ENCODE results near the gene ASH1L.
"Not testable (repeated sequence)": the region's sequence is repeated elsewhere in the genome, so short reads cannot be mapped to it uniquely, and the experiment has no call there.

The ASH1L gene

DNA sequence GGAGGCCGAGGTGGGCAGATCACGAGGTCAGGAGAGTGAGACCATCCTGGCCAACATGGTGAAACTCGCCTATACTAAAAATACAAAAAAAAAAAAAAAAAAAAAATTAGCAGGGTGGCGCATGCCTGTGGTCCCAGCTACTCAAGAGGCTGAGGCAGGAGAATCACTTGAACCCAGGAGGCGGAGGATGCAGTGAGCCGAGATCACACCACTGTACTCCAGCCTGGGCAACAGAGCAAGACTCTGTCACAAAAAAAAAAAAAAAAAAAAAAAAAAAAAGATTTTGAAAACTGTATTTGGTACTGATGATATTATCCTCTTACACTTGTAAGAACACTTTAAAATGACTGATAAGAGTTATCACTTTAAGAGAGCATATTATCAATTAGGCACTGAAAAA is 74.2 kb downstream of the ASH1L start:
- H3K27me3 Mint-ChIP-seq; ATAC-seq; H3K4me3 Mint-ChIP-seq; H3K27ac Mint-ChIP-seq; H3K9me3 Mint-ChIP-seq; DNase-seq; H3K36me3 Mint-ChIP-seq (ENCODE audit: low read depth); H3K4me1 Mint-ChIP-seq: not testable (repeated sequence)

DNA sequence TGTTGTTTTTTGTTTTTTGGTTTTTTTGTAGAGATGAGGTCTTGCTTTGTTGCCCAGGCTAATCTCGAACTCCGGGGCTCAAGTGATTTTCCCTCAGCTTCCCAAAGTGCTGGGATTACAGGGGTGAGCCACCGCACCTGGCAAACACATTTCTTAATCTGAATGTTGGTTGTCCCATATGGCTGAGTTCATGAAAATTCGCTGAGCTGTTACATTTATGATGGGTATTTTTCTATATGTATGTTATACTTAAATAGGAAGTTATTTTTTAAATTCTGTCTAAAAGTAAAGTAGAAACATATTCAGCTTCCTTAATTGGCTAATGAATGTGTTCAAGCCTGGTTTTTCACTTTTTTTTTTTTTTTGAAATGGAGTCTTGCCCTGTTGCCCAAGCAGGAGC is 75.1 kb downstream of the ASH1L start:
- Mint-ChIP-seq H3K27me3 (no peaks in the 10 kb centered on the region), H3K4me1 (peaks cover 7% of the 10 kb centered on the region), H3K36me3 (ENCODE audit: low read depth) (peaks cover 5% of the 10 kb centered on the region), H3K4me3 (no peak overlapping the region), H3K27ac (no peak overlapping the region), H3K9me3 (no peaks in the 10 kb centered on the region)
- DNase-seq, result no peak
- no peak for ATAC-seq

DNA sequence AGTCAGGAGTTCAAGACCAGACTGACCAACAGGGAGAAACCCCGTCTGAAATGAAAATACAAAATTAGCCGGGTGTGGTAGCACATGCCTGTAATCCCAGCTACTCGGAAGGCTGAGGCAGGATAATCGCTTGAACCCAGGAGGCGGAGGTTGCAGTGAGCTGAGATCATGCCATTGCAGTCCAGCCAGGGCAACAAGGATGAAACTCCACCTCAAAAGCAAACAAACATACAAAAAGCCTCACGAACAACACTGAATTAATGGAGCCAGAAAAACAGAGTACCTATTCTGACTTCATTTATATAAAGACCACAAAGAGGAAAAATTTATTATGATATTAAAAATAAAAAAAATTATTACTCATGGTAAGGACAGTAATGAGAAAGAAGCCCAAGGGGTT is 75.7 kb downstream of the ASH1L start:
- not testable (repeated sequence) for H3K27ac Mint-ChIP-seq; H3K36me3 Mint-ChIP-seq (ENCODE audit: low read depth); H3K4me1 Mint-ChIP-seq; H3K9me3 Mint-ChIP-seq; H3K27me3 Mint-ChIP-seq; DNase-seq; ATAC-seq; H3K4me3 Mint-ChIP-seq

DNA sequence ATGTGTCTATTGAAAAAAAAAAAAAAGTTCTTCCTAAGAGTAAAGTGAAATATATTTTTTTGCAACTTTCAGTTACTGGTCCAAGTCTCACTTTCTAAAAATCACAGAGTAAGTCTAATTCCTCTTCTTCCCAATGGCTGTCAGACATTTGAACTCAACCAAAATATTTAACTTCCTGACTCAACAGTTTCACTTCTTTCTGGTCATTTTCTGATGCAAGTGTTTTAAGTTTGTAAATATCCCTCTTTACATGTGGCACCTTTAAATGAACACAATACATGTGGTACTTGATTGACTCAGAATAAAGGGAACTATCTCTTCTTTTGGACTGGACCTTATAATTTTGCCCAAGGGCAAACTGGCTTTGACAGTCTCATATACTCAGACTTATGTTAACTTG is 76.7 kb downstream of the ASH1L start:
- Mint-ChIP-seq H3K4me3 (no peak overlapping the region), H3K36me3 (ENCODE audit: low read depth) (peaks cover 18% of the 10 kb centered on the region), H3K9me3 (no peaks in the 10 kb centered on the region), H3K27me3 (no peaks in the 10 kb centered on the region), H3K27ac (no peak overlapping the region), H3K4me1 (peaks cover 7% of the 10 kb centered on the region)
- DNase-seq (no peak), ATAC-seq (no peak)

DNA sequence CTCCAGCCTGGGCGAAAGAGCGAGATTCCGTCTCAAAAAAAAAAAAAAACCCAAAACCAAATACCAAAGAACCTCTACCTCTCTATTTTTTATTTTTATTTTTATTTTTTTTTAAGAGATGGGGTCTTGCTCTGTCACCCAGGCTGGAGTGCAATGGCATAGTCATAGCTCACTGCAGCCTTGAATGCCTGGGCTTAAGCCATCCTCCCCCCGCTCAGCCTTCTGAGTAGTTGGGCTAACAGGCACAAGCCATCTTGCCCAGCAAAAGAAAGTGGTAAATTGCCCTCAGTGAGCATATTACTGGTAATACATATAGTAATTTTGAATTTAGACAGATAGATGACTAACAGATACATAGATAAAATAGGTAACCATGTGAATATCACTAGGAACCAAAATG is 77.4 kb downstream of the ASH1L start:
- no peak overlapping the region for H3K4me3 Mint-ChIP-seq
- H3K27ac Mint-ChIP-seq, result no peak overlapping the region
- ATAC-seq (no peak), DNase-seq (no peak)
- H3K27me3 Mint-ChIP-seq, result no peaks in the 10 kb centered on the region
- H3K4me1 Mint-ChIP-seq, result peaks cover 7% of the 10 kb centered on the region
- H3K36me3 Mint-ChIP-seq (ENCODE audit: low read depth), result peaks cover 21% of the 10 kb centered on the region
- no peaks in the 10 kb centered on the region for H3K9me3 Mint-ChIP-seq

DNA sequence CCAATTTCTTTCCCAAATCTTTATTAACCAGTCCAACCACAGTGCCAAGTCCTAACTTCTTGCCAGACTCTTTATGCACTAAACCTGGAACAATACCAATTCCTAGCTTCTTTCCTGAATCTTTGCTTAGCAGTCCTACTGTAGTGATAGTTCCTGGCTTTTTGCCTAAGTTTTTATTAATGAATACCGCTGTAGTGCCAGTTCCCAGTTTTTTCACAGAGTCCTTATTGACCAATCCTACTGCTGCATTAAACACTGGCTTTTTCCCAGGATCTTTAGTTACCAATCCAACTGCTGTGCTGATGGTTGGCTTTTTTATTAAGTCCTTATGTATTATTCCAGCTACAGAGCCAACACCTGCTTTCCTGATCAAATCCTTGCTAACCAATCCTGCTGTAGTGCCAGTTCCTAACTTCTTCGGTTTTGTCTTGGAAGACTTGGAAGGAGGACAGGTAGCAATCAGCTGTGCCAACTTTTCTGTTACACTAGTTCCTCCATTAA is 80.8 kb downstream of the ASH1L start:
- peaks cover 11% of the 10 kb centered on the region for H3K4me1 Mint-ChIP-seq
- no peak for ATAC-seq
- DNase-seq, result no peak
- no peak overlapping the region for H3K4me3 Mint-ChIP-seq
- H3K27ac Mint-ChIP-seq, result no peak overlapping the region
- H3K9me3 Mint-ChIP-seq, result no peaks in the 10 kb centered on the region
- H3K36me3 Mint-ChIP-seq (ENCODE audit: low read depth), result peaks cover 41% of the 10 kb centered on the region
- no peaks in the 10 kb centered on the region for H3K27me3 Mint-ChIP-seq

DNA sequence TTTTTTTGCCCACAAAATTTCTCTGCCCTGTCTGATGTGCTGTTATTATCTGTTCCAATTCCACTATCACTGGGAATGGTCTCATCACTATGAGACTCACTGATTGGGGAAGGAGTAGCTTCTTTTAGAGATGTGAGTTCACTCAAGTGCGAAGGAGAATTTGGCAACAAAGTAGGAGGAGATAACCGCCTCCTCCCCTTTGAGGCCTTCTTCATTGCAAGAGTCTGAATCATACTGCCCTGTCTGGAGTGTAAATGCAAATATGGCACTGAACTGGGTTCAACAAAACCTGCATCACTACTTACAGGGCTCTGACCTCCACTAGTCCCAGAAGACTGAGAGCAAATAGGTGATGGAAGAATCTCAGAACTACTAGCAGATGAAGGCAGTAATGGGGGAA is 83.4 kb downstream of the ASH1L start:
- Mint-ChIP-seq H3K27me3 (no peaks in the 10 kb centered on the region), H3K9me3 (peaks cover 3% of the 10 kb centered on the region), H3K36me3 (ENCODE audit: low read depth) (peaks cover 56% of the 10 kb centered on the region), H3K27ac (no peak overlapping the region), H3K4me3 (no peak overlapping the region), H3K4me1 (peaks cover 4% of the 10 kb centered on the region)
- no peak for DNase-seq
- no peak for ATAC-seq

DNA sequence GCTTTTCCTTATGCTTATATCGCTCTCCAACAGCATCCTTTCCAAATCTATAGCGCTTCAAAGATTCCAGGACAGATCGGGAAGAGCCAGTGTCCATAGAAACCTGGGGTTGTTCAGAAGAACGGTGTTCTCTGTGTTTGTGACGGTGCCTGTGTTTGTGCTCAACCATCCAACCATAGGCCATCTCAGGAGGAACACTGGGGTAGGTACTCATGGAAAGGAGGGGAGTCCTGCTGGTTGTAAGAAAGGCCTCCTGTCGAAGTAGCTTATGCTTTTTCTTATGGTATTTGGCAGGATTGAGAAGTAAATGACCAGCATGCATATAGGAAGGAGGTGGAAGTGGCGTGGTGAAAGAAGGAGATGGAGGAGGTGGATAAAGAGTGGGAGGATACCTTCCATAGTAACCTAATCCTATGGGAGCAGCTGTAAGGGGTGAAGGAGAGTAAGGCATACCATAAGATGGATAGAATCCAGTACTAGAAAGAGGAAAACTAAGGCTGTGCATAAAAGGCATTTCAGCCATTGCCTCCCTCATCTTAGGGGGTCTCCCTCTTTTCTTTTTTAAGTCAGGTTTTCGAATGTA is 84.2 kb downstream of the ASH1L start:
- Mint-ChIP-seq H3K27me3 (no peaks in the 10 kb centered on the region), H3K36me3 (ENCODE audit: low read depth) (peaks cover 60% of the 10 kb centered on the region), H3K9me3 (peaks cover 3% of the 10 kb centered on the region), H3K4me1 (peaks cover 4% of the 10 kb centered on the region), H3K27ac (no peak overlapping the region), H3K4me3 (no peak overlapping the region)
- ATAC-seq (no peak), DNase-seq (no peak)

DNA sequence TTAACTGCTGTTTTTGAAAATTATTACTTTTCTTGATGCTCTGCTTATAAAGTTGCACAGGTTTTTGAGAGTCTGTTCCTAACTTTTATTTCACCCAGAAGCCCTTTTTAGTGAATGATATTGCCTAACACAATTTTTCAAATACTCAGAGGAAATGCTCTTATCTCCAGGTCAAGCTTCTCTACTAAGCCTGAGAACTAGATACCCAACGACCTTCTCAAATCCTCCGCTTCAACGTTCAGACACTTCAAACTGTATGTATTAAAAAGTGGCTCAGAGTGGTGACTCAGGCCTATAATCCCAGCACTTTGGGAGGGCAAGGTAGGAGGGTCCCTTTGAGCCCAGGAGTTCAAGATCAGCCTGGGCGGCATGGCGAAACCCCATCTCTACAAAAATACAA is 88.5 kb downstream of the ASH1L start:
- Mint-ChIP-seq H3K4me1 (peaks cover 7% of the 10 kb centered on the region), H3K9me3 (peaks cover 17% of the 10 kb centered on the region), H3K27ac (no peak overlapping the region), H3K36me3 (ENCODE audit: low read depth) (peaks cover 61% of the 10 kb centered on the region), H3K27me3 (no peaks in the 10 kb centered on the region), H3K4me3 (no peak overlapping the region)
- ATAC-seq, result no peak
- DNase-seq, result no peak

DNA sequence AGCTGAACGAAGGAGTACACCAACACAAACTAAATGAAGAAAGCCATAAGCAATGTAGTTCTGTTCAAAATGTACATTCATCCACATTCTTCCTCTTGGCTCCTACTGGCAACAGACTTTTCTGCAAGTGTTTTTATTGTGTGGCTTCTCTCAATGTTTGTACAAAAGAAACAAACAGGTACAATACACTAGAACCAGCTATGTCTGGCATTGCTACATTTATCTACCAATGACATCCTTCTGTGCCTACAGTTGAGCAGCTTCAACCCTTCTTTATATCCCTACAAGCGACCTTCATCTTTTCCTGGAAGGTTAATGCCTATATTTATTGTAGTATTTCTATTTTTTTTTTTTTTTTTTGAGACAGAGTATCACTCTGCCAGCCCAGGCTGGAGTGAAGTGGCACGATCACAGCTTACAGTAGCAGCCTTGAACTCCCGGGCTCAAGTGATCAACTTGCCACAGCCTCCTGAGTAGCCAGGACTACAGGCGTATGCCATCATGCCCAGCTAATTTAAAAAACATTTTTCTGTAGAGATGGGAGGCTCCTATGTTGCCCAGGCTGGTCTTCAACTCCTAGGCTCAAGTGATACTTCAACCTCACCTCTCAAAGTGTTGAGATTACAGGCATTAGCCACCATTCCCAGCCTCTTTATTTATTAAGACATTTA is 89.3 kb downstream of the ASH1L start:
- Mint-ChIP-seq H3K27ac (no peak overlapping the region), H3K4me1 (peaks cover 12% of the 10 kb centered on the region), H3K4me3 (no peak overlapping the region), H3K36me3 (ENCODE audit: low read depth) (peaks cover 56% of the 10 kb centered on the region), H3K27me3 (no peaks in the 10 kb centered on the region), H3K9me3 (peaks cover 17% of the 10 kb centered on the region)
- DNase-seq (no peak), ATAC-seq (no peak)

DNA sequence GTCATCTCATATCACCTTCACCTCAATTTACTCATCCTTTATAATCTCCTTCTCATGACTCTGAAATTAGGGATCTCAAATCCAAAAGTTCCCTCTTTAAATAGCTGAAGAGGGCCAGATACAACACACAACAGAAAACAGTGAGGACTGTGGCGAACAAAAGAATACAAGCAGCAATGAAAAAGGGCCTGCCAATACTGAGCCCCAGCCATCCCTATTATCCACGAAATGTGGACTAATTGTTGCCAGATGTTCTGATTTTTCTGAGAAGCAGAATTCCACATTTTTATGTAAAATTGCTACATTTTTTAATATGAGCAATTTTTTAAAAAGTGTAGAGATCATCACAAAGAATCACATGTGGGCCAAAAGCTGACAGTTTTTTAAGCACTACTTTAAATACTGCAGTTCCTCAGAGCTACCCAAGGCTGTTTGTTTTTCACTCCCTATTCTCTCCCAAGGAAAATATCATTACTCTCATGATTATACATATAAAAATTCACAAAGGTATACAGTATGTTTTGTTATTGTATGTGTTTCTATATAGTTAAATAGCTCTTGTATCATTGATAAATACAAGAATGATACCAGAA is 90.0 kb downstream of the ASH1L start:
- ATAC-seq (no peak), DNase-seq (no peak)
- Mint-ChIP-seq H3K27ac (no peak overlapping the region), H3K36me3 (ENCODE audit: low read depth) (peaks cover 54% of the 10 kb centered on the region), H3K4me3 (no peak overlapping the region), H3K27me3 (no peaks in the 10 kb centered on the region), H3K9me3 (peaks cover 17% of the 10 kb centered on the region), H3K4me1 (peaks cover 19% of the 10 kb centered on the region)

DNA sequence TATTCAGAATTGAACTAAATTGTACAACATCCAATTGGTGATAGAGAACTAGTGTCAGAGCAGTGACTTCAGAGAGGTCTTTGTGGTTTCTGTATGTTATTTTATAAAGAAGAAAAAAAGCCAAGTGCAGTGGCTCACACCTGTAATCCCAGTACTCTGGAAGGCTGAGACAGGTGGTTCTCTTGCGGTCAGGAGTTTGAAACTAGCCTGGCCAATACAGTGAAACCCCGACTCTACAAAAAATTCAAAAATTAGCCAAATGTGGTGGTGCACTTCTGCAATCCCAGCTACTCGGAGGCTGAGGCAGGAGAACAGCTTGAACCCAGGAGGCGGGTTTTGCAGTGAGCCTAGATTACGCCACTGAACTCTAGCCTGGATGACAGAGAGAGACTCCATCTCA is 90.7 kb downstream of the ASH1L start:
- Mint-ChIP-seq H3K27me3 (no peaks in the 10 kb centered on the region), H3K36me3 (ENCODE audit: low read depth) (peaks cover 54% of the 10 kb centered on the region), H3K27ac (no peak overlapping the region), H3K4me1 (peaks cover 26% of the 10 kb centered on the region), H3K9me3 (peaks cover 17% of the 10 kb centered on the region), H3K4me3 (no peak overlapping the region)
- DNase-seq, result no peak
- no peak for ATAC-seq

DNA sequence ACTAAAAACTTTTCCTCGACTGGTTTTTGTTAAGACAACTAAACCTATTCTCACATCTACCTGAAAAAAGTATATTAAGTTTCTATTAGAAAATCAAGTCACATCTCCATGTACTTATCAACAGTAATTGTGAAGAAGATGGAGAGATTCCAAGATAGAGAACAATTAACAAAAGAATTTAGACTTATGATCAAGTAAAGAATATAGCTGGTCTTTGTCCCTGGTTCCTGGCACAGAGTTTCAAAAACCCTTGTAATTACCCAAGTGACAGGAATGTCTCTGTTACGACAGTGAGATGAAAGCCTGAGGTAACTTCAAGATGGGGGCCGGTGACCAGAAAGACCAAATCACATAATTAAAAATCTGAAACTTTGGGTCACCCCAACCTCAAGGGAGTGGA is 91.6 kb downstream of the ASH1L start:
- DNase-seq, result no peak
- no peak overlapping the region for H3K27ac Mint-ChIP-seq
- H3K4me1 Mint-ChIP-seq, result peaks cover 34% of the 10 kb centered on the region
- no peak for ATAC-seq
- H3K27me3 Mint-ChIP-seq, result no peaks in the 10 kb centered on the region
- no peak overlapping the region for H3K4me3 Mint-ChIP-seq
- peaks cover 17% of the 10 kb centered on the region for H3K9me3 Mint-ChIP-seq
- H3K36me3 Mint-ChIP-seq (ENCODE audit: low read depth), result peaks cover 54% of the 10 kb centered on the region

DNA sequence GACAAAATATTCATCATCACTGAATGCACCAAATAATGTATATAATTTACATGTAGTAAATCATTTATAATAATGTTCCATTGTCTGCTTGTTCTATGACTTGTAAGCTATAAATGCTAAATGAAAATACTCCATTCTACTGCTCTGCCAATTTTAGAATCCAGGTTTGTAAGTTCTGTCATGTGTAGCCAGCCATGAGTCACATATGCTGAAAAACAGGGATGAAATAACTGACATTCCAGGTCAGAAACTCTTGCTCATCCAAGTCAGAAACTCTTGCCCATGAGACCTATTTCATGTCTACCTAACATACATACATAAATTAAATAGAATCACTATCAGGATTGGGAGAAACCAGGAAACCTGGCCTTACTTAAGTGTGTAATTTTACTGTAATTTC is 95.6 kb downstream of the ASH1L start:
- ATAC-seq (no peak), DNase-seq (no peak)
- H3K27ac Mint-ChIP-seq, result peak overlapping the region; percentile 29
- no peak overlapping the region for H3K4me3 Mint-ChIP-seq
- peaks cover 33% of the 10 kb centered on the region for H3K36me3 Mint-ChIP-seq (ENCODE audit: low read depth)
- peaks cover 56% of the 10 kb centered on the region for H3K4me1 Mint-ChIP-seq
- peaks cover 9% of the 10 kb centered on the region for H3K9me3 Mint-ChIP-seq
- H3K27me3 Mint-ChIP-seq, result no peaks in the 10 kb centered on the region

DNA sequence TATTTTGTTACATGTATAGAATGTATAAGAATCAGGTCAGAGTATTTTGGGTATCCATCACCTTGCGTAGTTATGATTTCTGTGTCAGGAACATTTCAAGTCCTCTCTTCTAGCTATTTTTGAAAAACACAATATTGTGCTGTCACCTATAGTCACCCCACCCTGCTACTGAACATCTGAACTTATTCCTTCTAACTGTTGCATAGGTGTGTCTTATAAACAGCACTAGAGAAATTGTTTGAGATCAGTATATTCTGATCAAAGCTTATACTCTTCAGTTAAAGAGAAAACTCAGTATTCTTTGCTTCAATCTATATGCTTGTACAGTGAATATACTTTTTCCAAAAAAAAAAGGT is 96.0 kb downstream of the ASH1L start:
- Mint-ChIP-seq H3K4me3 (no peak overlapping the region), H3K27ac (peak overlapping the region; percentile 78), H3K36me3 (ENCODE audit: low read depth) (peaks cover 29% of the 10 kb centered on the region), H3K27me3 (no peaks in the 10 kb centered on the region), H3K9me3 (peaks cover 7% of the 10 kb centered on the region), H3K4me1 (peaks cover 56% of the 10 kb centered on the region)
- no peak for DNase-seq
- peak; percentile 45 for ATAC-seq

All from activated naive CD8-positive, alpha-beta T cell treated with anti-CD3 and anti-CD28 coated beads, Interleukin-2, amount 50 U/mL, for 24 hours (primary cell).